Coronary artery (tissue), 2 donors: ENCODE results near the gene ABCG1.

Experiments
- DNase-seq: peaks from one replicate; pipeline ENCODE4 v3.0.0-alpha.2; 2017; ENCODE audit warnings: low spot score
- H3K27ac ChIP-seq, 2 donors: fragments of 200-600 bp; sonication (generic); one replicate each; pipeline ENCODE4 v1.5.1; 2016 to 2019
- H3K4me3 ChIP-seq: fragments of 200-600 bp; sonication (generic); 2 replicates; pipeline ENCODE4 v1.5.1; 2016; ENCODE audit warnings: mild to moderate bottlenecking, moderate library complexity
- TF ChIP-seq, protein P1 (sequence below): fragments of 200-600 bp; sonication (generic); IDR thresholded peaks from one replicate; pipeline ENCODE4 v1.5.1; 2019; ENCODE audit warnings: antibody characterized with exemption

ABCG1 gene

DNA sequence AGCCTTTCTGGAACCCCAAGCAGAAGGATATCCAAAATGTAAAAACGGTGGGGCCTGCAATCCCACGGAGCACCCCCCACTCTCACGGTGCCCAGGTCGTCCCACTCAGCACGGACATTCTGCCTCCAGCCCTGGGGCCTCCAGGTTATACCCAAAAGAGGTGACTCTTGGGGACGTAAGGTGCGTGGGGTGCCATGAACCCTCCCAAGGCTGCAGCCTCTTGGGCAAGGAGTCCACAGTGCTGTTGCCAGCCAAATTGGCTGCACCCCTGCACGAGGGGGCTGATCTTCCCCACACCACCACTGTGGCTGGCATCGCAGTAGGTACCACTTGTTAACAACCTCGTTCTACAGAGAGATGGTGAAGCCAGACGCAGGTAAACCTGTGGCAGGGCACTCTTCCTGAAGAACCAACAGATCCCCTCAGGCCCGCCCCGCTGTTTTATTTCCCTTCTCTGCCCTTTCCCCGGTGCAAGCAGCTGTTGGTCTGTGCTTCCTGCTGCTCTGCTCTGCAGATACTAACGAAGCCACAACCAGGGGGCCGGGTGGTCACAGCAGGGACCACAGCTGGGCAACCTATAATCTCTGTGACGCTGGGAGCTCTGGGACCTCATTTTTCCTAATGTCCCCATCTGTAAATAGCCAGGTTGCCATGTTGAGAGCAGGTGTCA lies 87.6 kb downstream of the ABCG1 start:
- TF ChIP-seq, protein P1, sequence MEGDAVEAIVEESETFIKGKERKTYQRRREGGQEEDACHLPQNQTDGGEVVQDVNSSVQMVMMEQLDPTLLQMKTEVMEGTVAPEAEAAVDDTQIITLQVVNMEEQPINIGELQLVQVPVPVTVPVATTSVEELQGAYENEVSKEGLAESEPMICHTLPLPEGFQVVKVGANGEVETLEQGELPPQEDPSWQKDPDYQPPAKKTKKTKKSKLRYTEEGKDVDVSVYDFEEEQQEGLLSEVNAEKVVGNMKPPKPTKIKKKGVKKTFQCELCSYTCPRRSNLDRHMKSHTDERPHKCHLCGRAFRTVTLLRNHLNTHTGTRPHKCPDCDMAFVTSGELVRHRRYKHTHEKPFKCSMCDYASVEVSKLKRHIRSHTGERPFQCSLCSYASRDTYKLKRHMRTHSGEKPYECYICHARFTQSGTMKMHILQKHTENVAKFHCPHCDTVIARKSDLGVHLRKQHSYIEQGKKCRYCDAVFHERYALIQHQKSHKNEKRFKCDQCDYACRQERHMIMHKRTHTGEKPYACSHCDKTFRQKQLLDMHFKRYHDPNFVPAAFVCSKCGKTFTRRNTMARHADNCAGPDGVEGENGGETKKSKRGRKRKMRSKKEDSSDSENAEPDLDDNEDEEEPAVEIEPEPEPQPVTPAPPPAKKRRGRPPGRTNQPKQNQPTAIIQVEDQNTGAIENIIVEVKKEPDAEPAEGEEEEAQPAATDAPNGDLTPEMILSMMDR: no peak
- Histone ChIP-seq H3K27ac (no peak overlapping the region), H3K4me3 (no peak overlapping the region)
- no peak for DNase-seq

DNA sequence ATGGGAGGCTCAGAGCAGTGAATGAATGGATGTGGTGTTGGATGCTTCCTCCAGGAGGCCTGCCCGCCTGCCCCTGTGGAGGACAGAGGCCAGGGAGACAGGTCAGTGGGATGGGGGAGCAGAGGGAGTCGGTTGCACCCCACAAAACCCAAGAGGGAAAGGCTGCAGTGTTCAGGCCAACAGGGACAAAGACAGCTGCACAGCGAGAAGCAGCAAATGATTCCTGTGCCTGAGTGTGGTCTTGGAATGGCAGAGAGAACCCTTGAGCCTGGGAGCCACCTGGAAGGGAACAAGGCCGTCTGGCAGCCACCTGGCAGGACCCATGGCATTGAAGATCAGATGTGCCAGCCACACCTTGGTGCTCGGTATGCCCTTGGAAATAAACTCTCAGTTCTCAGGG lies 88.2 kb downstream of the ABCG1 start:
- DNase-seq: no peak
- Histone ChIP-seq H3K4me3 (no peak overlapping the region), H3K27ac (no peak overlapping the region)
- TF ChIP-seq, protein P1: no peak

DNA sequence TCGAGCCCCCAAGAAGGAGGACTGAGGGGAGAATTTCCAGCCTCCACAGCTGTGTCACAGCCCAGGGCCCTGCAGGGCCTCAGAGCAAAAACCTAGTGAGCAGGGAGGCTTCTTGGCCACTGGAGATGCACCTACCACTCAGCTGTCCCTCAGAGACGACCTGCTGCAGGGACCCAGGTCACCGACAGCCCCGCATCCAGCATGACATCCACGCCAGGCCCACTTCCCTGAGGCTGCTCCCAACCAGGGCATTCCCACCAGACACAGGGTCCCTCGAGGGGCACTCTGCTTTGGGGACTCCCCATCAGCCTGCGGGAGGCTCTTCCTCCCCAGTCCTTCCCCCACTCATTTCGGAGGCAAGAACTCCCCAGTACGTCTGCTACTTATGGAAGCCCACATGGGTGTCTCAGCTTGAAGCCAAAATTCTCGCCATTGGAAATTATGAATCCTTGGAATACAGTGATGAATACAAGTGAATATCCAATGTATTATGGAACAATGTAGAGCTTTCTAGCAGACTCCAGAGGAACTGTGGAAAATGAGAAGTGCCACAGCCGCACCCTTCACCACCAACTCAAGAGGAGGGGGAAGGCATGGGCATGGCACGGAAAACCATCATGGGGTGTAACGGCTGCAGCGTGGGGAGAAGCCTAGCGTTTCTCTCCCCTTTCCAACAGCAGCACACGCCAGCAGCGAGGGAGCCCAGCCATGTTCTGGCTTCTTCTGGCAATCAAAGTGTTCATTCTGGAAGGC lies 89.4 kb downstream of the ABCG1 start:
- Histone ChIP-seq H3K4me3 (no peak overlapping the region), H3K27ac (no peak overlapping the region)
- TF ChIP-seq, protein P1: no peak
- DNase-seq: no peak

DNA sequence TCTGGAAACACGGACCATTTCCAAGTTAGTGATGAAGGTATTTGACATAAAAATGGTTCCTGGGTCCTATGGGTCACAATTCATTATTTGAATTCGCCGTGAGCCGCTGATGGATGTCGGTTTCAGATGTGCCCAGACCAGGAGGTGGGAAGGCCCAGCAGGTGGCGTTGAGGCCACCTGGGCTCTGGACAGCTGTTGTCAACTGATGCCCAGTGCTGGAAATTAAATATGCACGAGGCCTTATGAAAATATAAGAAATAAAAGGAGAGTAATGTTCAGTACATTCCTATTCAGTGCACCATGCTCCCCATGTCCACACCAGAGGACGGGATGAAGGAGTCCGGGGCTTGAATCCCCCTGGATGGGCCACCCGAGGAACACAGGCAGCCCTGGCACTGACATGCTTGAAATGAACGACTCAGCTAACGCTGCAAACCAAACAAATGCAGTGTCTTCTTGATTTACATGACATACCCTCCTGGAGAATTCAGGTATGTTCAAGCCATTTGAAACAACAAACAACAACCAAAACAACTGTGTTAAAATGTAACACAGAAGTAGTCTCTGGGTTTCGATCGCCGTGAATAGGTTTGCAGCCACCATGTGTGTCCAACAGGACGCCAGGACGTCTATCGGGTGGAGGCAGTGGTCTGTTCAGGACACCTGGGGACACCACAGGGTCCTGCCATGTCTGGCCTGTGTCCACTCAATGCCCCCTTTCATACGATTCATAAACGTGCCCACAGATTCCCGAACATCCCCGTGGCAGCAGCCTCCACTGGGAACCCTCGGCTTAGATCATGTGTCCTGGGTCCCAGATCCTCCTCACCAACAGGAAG lies 90.2 kb downstream of the ABCG1 start:
- H3K27ac ChIP-seq: no peak overlapping the region
- TF ChIP-seq, protein P1: no peak
- no peak overlapping the region for H3K4me3 ChIP-seq
- no peak for DNase-seq

DNA sequence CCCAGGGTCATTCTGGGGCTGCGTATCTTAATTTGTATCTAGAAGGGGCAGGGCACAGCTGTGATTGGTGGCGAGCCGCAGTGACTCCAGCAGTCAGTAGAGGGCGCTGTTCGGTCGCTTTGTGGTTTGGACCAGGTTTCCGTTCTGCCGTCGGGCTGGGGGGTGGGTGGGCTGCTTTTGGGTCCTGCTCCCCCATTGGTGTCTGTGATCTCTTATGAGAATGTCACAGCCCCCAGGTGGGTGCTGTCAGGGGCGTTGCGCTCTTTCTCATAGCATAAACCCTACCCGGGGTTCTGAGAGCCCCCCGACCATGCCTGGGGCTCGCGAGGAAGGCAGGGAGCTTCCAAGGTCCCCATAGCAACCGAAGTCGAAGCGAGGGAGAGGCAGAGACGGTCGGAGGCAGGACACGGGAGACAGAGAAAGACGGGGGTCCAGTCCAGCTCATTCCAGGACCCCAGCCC lies 90.8 kb downstream of the ABCG1 start:
- TF ChIP-seq, protein P1: no peak
- H3K4me3 ChIP-seq: no peak overlapping the region
- no peak for DNase-seq
- H3K27ac ChIP-seq: no peak overlapping the region

DNA sequence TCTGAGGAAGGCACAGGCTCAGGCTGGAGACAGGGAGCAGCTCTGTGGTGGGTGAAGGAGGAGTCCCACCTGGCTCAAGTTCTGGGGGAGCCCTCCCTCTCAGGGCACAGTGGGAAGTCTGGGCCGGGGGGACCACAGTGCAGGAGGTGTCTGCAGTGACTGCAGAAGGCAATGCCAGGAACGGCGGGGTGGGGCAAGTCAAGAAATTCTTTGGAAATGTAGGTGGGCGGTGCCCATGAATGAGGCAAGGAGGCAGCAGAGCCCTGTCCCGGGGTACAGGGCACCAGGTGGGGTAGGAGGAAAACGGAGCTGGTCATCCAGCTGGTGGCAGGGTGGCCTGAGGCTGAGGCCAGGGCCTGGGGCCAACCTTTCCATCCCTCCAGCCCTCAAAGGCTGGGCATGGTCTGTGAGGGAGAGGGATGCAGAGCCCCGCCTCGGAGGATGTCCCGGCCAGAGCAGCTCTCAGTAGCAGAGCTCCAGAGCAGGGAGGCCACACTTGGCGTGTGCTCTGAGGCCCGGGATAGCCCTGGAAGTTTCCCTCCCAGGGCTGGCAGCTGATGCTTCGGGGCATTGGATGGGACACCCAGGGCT lies 91.6 kb downstream of the ABCG1 start:
- Histone ChIP-seq H3K4me3 (no peak overlapping the region), H3K27ac (no peak overlapping the region)
- peak; percentile 62 for DNase-seq
- TF ChIP-seq, protein P1: no peak
